Left lung (tissue), 10 donors: ENCODE data around the gene KIAA0232. TPM values are rescaled to one million over a fixed set of nuclear protein-coding genes. Genes with fewer than 3 reads are reported as not detected.

Experiments
- ATAC-seq: fragments of 200-7000 bp; cut with Tn5 transposase; one replicate; pipeline ENCODE4 v1.9.1; 2020; ENCODE audit warnings: moderate library complexity
- DNase-seq, 4 donors: peaks; one replicate each; pipeline ENCODE4 v3.0.0-alpha.2; 2013 to 2020
- H3K27ac ChIP-seq, 2 donors: fragments of 200-600 bp; sonication (generic) in 1 of 2; one replicate each; pipeline versions ENCODE4 v1.5.0 to v1.8.0; 2020 to 2021
- H3K27me3 ChIP-seq, 2 donors: fragments of 200-600 bp; sonication (generic) in 1 of 2; one replicate each; pipeline versions ENCODE4 v1.5.0 to v1.8.0; 2020 to 2021
- H3K36me3 ChIP-seq, 2 donors: fragments of 200-600 bp; sonication (generic) in 1 of 2; one replicate each; pipeline versions ENCODE4 v1.5.0 to v1.8.0; 2020 to 2021
- H3K4me1 ChIP-seq, 2 donors: fragments of 200-600 bp; one replicate each; pipeline ENCODE4 v1.8.0; 2021
- H3K4me3 ChIP-seq, 2 donors: fragments of 200-600 bp; sonication (generic) in 1 of 2; one replicate each; pipeline versions ENCODE4 v1.5.0 to v1.8.0; 2020 to 2021; ENCODE audit warnings: mild to moderate bottlenecking in 1 of 2
- H3K9me3 ChIP-seq, 2 donors: fragments of 200-600 bp; sonication (generic) in 1 of 2; one replicate each; pipeline versions ENCODE4 v1.5.0 to v1.8.0; 2020 to 2021
- intact Hi-C, 2 donors: fragments of 100-400 bp; cut with DNase I; formaldehyde crosslinking; loops; one replicate each; pipeline versions ENCODE4 v1.11.2 to v1.14.2; 2022
- polyA plus RNA-seq, 6 donors: library from polyadenylated mRNA; unstranded; fragments of 120-200 nt; gene quantifications; one replicate each; pipeline ENCODE4 v1.2.1, GENCODE V29; 2013; ENCODE audit not compliant: insufficient read length in 6 of 6
- total RNA-seq, 2 donors: library from RNA; stranded (reverse); fragmentation: NEBNext Ultra II Directional; extraction: Animal tissue kit (Norgen Biotek cat#: 25700); gene quantifications; one replicate each; pipeline ENCODE4 v1.2.1, GENCODE V29; 2021
- TF ChIP-seq, protein P1 (sequence below), 2 donors: fragments of 200-600 bp; sonication (generic) in 1 of 2; IDR thresholded peaks; one replicate each; pipeline versions ENCODE4 v1.5.0 to v1.8.0; 2021; ENCODE audit warnings: antibody characterized with exemption in 2 of 2
- donor health status: DM: no; HTN: yes; CAD: no.
- donor health status: DM: no; HTN: no; CAD: no.

The KIAA0232 gene
- total and polyA plus RNA-seq, 8 donors = 24.3 to 34.3 (median 29.1) TPM

DNA sequence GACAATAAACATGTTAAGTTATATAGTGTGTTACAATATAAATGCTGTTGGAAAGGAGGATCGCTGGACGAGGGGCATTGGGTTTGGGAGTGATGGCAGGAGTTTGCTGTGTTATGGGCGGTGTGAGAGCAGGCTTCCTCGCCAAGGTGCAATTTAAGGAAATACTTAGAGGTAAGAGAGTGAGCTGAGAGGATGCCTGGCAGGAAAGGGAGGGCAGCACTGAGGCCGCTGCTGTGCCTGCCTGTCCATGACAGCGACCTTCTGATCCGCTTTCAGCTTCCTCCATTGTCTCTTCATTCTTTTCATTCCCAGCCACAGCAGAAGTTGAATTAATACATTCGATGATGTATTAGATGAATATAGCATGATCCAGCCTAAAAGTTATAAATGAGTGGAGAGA is 85.9 kb downstream of the KIAA0232 start:
- Histone ChIP-seq H3K27me3 (no peaks in the 10 kb centered on the region), H3K27ac (no peak overlapping the region), H3K9me3 (no peaks in the 10 kb centered on the region), H3K4me3 (no peak overlapping the region), H3K36me3 (peaks cover 0 to 75% of the 10 kb centered on the region in 2 donors), H3K4me1 (peaks cover 0 to 10% of the 10 kb centered on the region in 2 donors)
- TF ChIP-seq, protein P1, sequence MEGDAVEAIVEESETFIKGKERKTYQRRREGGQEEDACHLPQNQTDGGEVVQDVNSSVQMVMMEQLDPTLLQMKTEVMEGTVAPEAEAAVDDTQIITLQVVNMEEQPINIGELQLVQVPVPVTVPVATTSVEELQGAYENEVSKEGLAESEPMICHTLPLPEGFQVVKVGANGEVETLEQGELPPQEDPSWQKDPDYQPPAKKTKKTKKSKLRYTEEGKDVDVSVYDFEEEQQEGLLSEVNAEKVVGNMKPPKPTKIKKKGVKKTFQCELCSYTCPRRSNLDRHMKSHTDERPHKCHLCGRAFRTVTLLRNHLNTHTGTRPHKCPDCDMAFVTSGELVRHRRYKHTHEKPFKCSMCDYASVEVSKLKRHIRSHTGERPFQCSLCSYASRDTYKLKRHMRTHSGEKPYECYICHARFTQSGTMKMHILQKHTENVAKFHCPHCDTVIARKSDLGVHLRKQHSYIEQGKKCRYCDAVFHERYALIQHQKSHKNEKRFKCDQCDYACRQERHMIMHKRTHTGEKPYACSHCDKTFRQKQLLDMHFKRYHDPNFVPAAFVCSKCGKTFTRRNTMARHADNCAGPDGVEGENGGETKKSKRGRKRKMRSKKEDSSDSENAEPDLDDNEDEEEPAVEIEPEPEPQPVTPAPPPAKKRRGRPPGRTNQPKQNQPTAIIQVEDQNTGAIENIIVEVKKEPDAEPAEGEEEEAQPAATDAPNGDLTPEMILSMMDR (IDR thresholded peaks at IDR 0.05) = no peak
- intact Hi-C loops = no loop called here
- no peak for DNase-seq
- ATAC-seq = no peak

DNA sequence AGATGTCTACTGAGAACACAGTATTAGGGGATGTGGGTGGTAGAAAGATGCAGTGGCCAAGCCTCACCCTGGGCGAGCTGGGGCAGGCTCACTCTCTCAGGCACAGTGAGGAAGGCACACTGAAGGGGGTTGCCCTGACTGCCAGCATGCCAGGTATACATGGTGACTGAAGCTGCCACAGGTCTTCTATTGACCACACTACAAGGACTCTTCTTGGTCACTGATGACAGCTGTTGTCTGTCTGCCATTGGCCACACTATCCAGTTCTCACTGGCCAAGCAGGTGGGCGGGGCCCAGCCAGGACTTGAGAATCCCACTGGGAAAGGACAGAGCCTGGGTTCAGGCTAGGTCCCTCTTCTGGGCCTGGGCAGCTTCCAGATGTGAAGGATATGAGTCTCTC is 87.4 kb downstream of the KIAA0232 start:
- Histone ChIP-seq H3K9me3 (no peaks in the 10 kb centered on the region), H3K4me3 (no peak overlapping the region), H3K36me3 (peaks cover 0 to 73% of the 10 kb centered on the region in 2 donors), H3K4me1 (peaks cover 0 to 21% of the 10 kb centered on the region in 2 donors), H3K27ac (no peak overlapping the region), H3K27me3 (no peaks in the 10 kb centered on the region)
- TF ChIP-seq, protein P1 (IDR thresholded peaks at IDR 0.05) = no peak
- intact Hi-C loops = loop anchor here in 1 of 2 donors (5.0 to 10.0 kb wide), 2 partner anchors 85 to 148 kb away; partner anchors contain the start of gene KIAA0232
- DNase-seq = no peak
- ATAC-seq = no peak

DNA sequence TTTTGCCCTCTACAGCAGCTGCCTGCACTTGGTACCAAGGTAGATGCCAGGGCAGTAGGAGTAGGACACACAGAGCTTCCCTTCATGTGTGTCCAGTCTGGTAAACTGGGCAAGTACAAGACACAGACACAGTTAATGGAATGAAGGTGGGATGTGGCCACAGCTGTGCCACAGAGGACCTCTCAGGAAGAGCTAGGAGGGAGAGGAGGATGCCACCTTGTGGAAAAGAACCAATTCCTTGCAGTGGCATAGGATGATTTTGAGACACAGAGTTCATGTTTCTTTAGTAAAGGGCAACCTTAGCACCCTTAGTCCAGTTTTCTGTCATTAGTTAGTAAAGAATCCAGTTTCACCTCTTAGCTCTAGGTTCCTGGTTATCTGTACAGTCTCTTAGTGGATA is 90.8 kb downstream of the KIAA0232 start:
- peaks cover 0 to 66% of the 10 kb centered on the region in 2 donors for H3K36me3 ChIP-seq
- no peak for ATAC-seq
- intact Hi-C loops = loop anchor here in 1 of 2 donors (5.0 to 10.0 kb wide), 2 partner anchors 88 to 151 kb away; partner anchors contain the start of gene KIAA0232

DNA sequence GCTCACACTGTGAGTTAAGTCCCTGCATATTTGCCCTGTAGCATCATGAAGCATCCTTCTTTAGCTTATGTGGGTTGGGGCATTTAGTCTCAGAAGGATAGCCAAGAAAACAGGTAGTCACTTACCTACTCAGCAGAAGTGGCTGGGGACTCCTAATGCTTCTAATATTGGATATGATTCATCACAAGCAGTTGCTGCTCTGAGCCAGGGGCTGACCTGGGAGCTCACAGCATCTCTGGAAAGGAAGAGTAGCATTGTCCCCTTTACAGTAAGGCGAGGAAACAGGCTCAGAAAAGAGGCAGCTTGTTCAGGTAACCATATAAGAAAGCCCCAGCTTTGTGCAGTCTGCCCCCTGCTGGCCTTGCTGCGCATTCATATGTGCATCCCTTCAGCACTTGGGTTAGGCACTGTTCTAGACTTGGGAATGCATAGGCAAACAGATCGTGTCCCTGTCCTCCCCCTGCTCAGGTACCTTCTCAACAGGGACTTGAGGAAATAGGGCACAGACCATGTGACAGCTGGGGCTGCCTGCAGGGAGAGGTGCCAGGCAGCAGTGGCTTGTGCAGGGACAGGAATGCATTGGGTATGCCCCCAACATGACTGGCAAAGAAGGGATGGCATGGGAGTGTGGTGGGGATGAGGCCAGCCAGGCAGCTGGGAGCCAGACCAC is 91.4 kb downstream of the KIAA0232 start:
- H3K36me3 ChIP-seq = peaks cover 0 to 67% of the 10 kb centered on the region in 2 donors
- ATAC-seq (peak; percentile 86), DNase-seq (peak; percentile 31 to 90 (median 67))
- H3K4me3 ChIP-seq = no peak overlapping the region
- no peaks in the 10 kb centered on the region for H3K9me3 ChIP-seq
- peaks cover 0 to 40% of the 10 kb centered on the region in 2 donors for H3K4me1 ChIP-seq
- H3K27ac ChIP-seq = peak overlapping the region in 1 of 2 donors; percentile 77
- no peaks in the 10 kb centered on the region for H3K27me3 ChIP-seq
- TF ChIP-seq, protein P1 (IDR thresholded peaks at IDR 0.05) = peak; percentile 70 to 84
- intact Hi-C loops = loop anchor here in 1 of 2 donors (5.0 to 10.0 kb wide), 2 partner anchors 89 to 152 kb away; partner anchors contain the start of gene KIAA0232

More for the DNA sequence above, 90.8 kb downstream of the KIAA0232 start:
- peaks cover 0 to 40% of the 10 kb centered on the region in 2 donors for H3K4me1 ChIP-seq
- DNase-seq = no peak
- H3K27me3 ChIP-seq = no peaks in the 10 kb centered on the region
- TF ChIP-seq, protein P1 (IDR thresholded peaks at IDR 0.05) = no peak
- H3K27ac ChIP-seq = no peak overlapping the region
- H3K4me3 ChIP-seq = no peak overlapping the region
- H3K9me3 ChIP-seq = no peaks in the 10 kb centered on the region

DNA sequence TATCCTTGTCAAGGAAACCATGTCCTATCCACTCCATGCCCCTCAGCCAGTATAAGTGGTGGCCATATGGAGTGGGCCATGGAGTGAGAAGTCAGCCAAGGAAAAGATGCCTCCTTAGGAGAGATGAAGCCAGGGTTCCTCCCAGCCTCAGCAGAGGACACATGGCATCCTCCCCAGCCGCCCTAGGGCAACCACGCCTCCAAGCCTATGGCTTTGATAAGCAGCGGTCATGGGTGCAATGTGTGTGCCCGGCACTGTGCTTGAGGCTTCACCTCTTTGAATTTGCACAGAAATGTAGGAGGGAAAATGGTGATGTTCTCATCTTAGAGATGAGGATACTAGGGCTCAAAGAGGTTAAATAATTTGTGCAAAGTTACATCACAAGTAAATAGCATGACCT is 92.5 kb downstream of the KIAA0232 start:
- H3K36me3 ChIP-seq = peaks cover 0 to 74% of the 10 kb centered on the region in 2 donors
- intact Hi-C loops = loop anchor here in 1 of 2 donors (5.0 to 10.0 kb wide), 2 partner anchors 90 to 153 kb away; partner anchors contain the start of gene KIAA0232
- no peaks in the 10 kb centered on the region for H3K27me3 ChIP-seq
- H3K9me3 ChIP-seq = no peaks in the 10 kb centered on the region
- ATAC-seq (no peak), DNase-seq (no peak)
- peaks cover 0 to 40% of the 10 kb centered on the region in 2 donors for H3K4me1 ChIP-seq
- no peak overlapping the region for H3K4me3 ChIP-seq
- TF ChIP-seq, protein P1 (IDR thresholded peaks at IDR 0.05) = no peak
- peak overlapping the region in 1 of 2 donors; percentile 77 for H3K27ac ChIP-seq
